Activated T-helper 2 cell treated with anti-CD3 and anti-CD28 coated beads, Interferon-gamma antibody, Interleukin-2, Interleukin-4, amounts not matched to agents 10 μg/mL and 5 μg/mL and 100 μg/mL, durations not matched to agents 14 hours and 24 hours and 36 hours (primary cell): Measurements from ENCODE around the gene FMN1. TPM values are rescaled to one million over a fixed set of nuclear protein-coding genes. Genes with fewer than 3 reads are reported as not detected.

ENCODE experiments used
- DNase-seq: peaks from one replicate; pipeline ENCODE4 v3.0.0; 2021; ENCODE audit warnings: low spot score
- H3K27ac Mint-ChIP-seq: one replicate; pipeline ENCODE4 v1.8.0; 2021; ENCODE audit warnings: mixed read lengths
- H3K27me3 Mint-ChIP-seq: one replicate; pipeline ENCODE4 v1.8.0; 2021; ENCODE audit warnings: low read depth, mixed read lengths
- H3K36me3 Mint-ChIP-seq: one replicate; pipeline ENCODE4 v1.8.0; 2021; ENCODE audit warnings: low read depth, mixed read lengths
- H3K4me1 Mint-ChIP-seq: one replicate; pipeline ENCODE4 v1.8.0; 2021; ENCODE audit warnings: low read depth, mixed read lengths
- H3K4me3 Mint-ChIP-seq: one replicate; pipeline ENCODE4 v1.8.0; 2021; ENCODE audit warnings: low read depth, mild to moderate bottlenecking, moderate library complexity, mixed read lengths
- H3K9me3 Mint-ChIP-seq: one replicate; pipeline ENCODE4 v1.8.0; 2021; ENCODE audit warnings: mixed read lengths
- intact Hi-C: fragments of 100-400 bp; cut with micrococcal nuclease; formaldehyde crosslinking; loops from one replicate; pipeline ENCODE4 v1.15.1; 2023
- total RNA-seq: library from RNA; stranded (reverse); gene quantifications from 2 replicates; pipeline ENCODE4 v1.2.3, GENCODE V29; 2022

Gene FMN1
- total RNA-seq, 1 donor from 2014 or later: 0.02 TPM

GRCh38 chr15:32787949-32788348 is 406.6 kb downstream of the FMN1 start:
- DNase-seq: no peak
- no peak overlapping the region for H3K27ac Mint-ChIP-seq
- H3K9me3 Mint-ChIP-seq: no peaks in the 10 kb centered on the region
- H3K4me1 Mint-ChIP-seq: no peaks in the 10 kb centered on the region
- H3K36me3 Mint-ChIP-seq: no peaks in the 10 kb centered on the region
- H3K4me3 Mint-ChIP-seq: no peak overlapping the region
- intact Hi-C loops: no loop called here
- peaks cover 5% of the 10 kb centered on the region for H3K27me3 Mint-ChIP-seq

- Mint-ChIP-seq H3K4me1 (no peaks in the 10 kb centered on the region), H3K36me3 (no peaks in the 10 kb centered on the region), H3K27me3 (peaks cover 4% of the 10 kb centered on the region), H3K9me3 (no peaks in the 10 kb centered on the region), H3K27ac (no peak overlapping the region), H3K4me3 (no peak overlapping the region)
- intact Hi-C loops: no loop called here
- no peak for DNase-seq
Measured at GRCh38 chr15:32786906-32787305, 407.6 kb downstream of the FMN1 start.

GRCh38 chr15:32784581-32784980 is 409.9 kb downstream of the FMN1 start:
- H3K27me3 Mint-ChIP-seq: peaks cover 6% of the 10 kb centered on the region
- no peak overlapping the region for H3K4me3 Mint-ChIP-seq
- no peaks in the 10 kb centered on the region for H3K36me3 Mint-ChIP-seq
- no peaks in the 10 kb centered on the region for H3K4me1 Mint-ChIP-seq
- DNase-seq: no peak
- no peaks in the 10 kb centered on the region for H3K9me3 Mint-ChIP-seq
- no peak overlapping the region for H3K27ac Mint-ChIP-seq
- intact Hi-C loops: no loop called here

GRCh38 chr15:32781781-32782180 is 412.7 kb downstream of the FMN1 start:
- Mint-ChIP-seq H3K4me3 (no peak overlapping the region), H3K36me3 (no peaks in the 10 kb centered on the region), H3K27me3 (peaks cover 6% of the 10 kb centered on the region), H3K9me3 (no peaks in the 10 kb centered on the region), H3K4me1 (no peaks in the 10 kb centered on the region), H3K27ac (no peak overlapping the region)
- intact Hi-C loops: no loop called here
- DNase-seq: no peak

GRCh38 chr15:32778391-32779176 is 415.9 kb downstream of the FMN1 start:
- DNase-seq: no peak
- H3K27ac Mint-ChIP-seq: no peak overlapping the region
- H3K9me3 Mint-ChIP-seq: no peaks in the 10 kb centered on the region
- H3K27me3 Mint-ChIP-seq: peaks cover 6% of the 10 kb centered on the region
- H3K4me3 Mint-ChIP-seq: no peak overlapping the region
- no peaks in the 10 kb centered on the region for H3K36me3 Mint-ChIP-seq
- intact Hi-C loops: no loop called here
- no peaks in the 10 kb centered on the region for H3K4me1 Mint-ChIP-seq

GRCh38 chr15:32775103-32775502 is 419.4 kb downstream of the FMN1 start:
- intact Hi-C loops: no loop called here
- H3K36me3 Mint-ChIP-seq: no peaks in the 10 kb centered on the region
- H3K27me3 Mint-ChIP-seq: no peaks in the 10 kb centered on the region
- no peak for DNase-seq
- H3K4me3 Mint-ChIP-seq: no peak overlapping the region
- no peaks in the 10 kb centered on the region for H3K9me3 Mint-ChIP-seq
- H3K4me1 Mint-ChIP-seq: no peaks in the 10 kb centered on the region
- H3K27ac Mint-ChIP-seq: no peak overlapping the region

GRCh38 chr15:32774022-32774421 is 420.5 kb downstream of the FMN1 start:
- no peaks in the 10 kb centered on the region for H3K4me1 Mint-ChIP-seq
- no peak for DNase-seq
- no peak overlapping the region for H3K27ac Mint-ChIP-seq
- H3K36me3 Mint-ChIP-seq: no peaks in the 10 kb centered on the region
- no peaks in the 10 kb centered on the region for H3K9me3 Mint-ChIP-seq
- no peaks in the 10 kb centered on the region for H3K27me3 Mint-ChIP-seq
- intact Hi-C loops: no loop called here
- no peak overlapping the region for H3K4me3 Mint-ChIP-seq

GRCh38 chr15:32767236-32767635 is 427.3 kb downstream of the FMN1 start:
- no peak overlapping the region for H3K4me3 Mint-ChIP-seq
- peaks cover 4% of the 10 kb centered on the region for H3K27me3 Mint-ChIP-seq
- H3K36me3 Mint-ChIP-seq: no peaks in the 10 kb centered on the region
- H3K9me3 Mint-ChIP-seq: no peaks in the 10 kb centered on the region
- intact Hi-C loops: no loop called here
- DNase-seq: no peak
- no peak overlapping the region for H3K27ac Mint-ChIP-seq
- no peaks in the 10 kb centered on the region for H3K4me1 Mint-ChIP-seq

- H3K9me3 Mint-ChIP-seq: no peaks in the 10 kb centered on the region
- DNase-seq: no peak
Measured at GRCh38 chr15:32766101-32766500, 428.4 kb downstream of the FMN1 start.

GRCh38 chr15:32765236-32765635 is 429.3 kb downstream of the FMN1 start:
- DNase-seq: no peak
- no peak overlapping the region for H3K4me3 Mint-ChIP-seq
- intact Hi-C loops: no loop called here
- peaks cover 7% of the 10 kb centered on the region for H3K27me3 Mint-ChIP-seq
- H3K9me3 Mint-ChIP-seq: no peaks in the 10 kb centered on the region
- no peaks in the 10 kb centered on the region for H3K4me1 Mint-ChIP-seq
- no peaks in the 10 kb centered on the region for H3K36me3 Mint-ChIP-seq
- no peak overlapping the region for H3K27ac Mint-ChIP-seq

More at GRCh38 chr15:32766101-32766500, 428.4 kb downstream of the FMN1 start:
- Mint-ChIP-seq H3K36me3 (no peaks in the 10 kb centered on the region), H3K27me3 (peaks cover 4% of the 10 kb centered on the region), H3K4me3 (no peak overlapping the region), H3K27ac (no peak overlapping the region), H3K4me1 (no peaks in the 10 kb centered on the region)
- intact Hi-C loops: no loop called here

GRCh38 chr15:32763295-32763694 is 431.2 kb downstream of the FMN1 start:
- H3K4me3 Mint-ChIP-seq: no peak overlapping the region
- intact Hi-C loops: no loop called here
- no peak overlapping the region for H3K27ac Mint-ChIP-seq
- no peaks in the 10 kb centered on the region for H3K4me1 Mint-ChIP-seq
- no peak for DNase-seq
- no peaks in the 10 kb centered on the region for H3K9me3 Mint-ChIP-seq
- H3K36me3 Mint-ChIP-seq: no peaks in the 10 kb centered on the region
- peaks cover 10% of the 10 kb centered on the region for H3K27me3 Mint-ChIP-seq

GRCh38 chr15:32757426-32757825 is 437.1 kb downstream of the FMN1 start:
- no peaks in the 10 kb centered on the region for H3K4me1 Mint-ChIP-seq
- H3K4me3 Mint-ChIP-seq: no peak overlapping the region
- intact Hi-C loops: no loop called here
- no peak for DNase-seq
- H3K9me3 Mint-ChIP-seq: no peaks in the 10 kb centered on the region
- no peak overlapping the region for H3K27ac Mint-ChIP-seq
- no peaks in the 10 kb centered on the region for H3K36me3 Mint-ChIP-seq
- H3K27me3 Mint-ChIP-seq: peaks cover 12% of the 10 kb centered on the region

GRCh38 chr15:32750979-32751378 is 443.5 kb downstream of the FMN1 start:
- Mint-ChIP-seq H3K9me3 (no peaks in the 10 kb centered on the region), H3K27ac (no peak overlapping the region), H3K36me3 (no peaks in the 10 kb centered on the region), H3K4me3 (no peak overlapping the region), H3K4me1 (no peaks in the 10 kb centered on the region), H3K27me3 (peaks cover 2% of the 10 kb centered on the region)
- intact Hi-C loops: no loop called here
- no peak for DNase-seq
